ENCODE measurements around the gene TXK.

The TXK gene

DNA sequence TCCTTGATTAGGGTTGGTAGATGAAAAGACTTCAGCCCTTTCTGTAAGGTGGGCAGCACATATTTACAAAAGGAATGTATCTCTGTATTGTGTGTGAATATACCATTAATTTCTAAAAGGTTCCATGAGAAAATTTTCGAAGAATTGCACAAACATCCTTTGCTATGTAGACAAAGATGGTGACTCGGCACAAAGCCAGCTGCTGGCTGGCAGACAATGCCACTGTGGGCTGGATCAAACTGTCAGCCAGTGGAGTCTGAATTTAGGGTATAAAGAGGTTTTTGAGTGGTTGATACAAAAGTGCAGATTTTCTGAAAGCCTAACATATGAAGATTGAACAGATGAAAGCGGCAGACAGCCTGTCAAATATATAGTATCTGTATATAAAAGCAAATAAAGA lies 5.6 kb upstream of the TXK start:
- DNase-seq (ENCODE audit: low read depth, low spot score) = peak; percentile 64

GRCh38 chr4:48138936-48139335 lies 4.9 kb upstream of the TXK start:
- no peak overlapping the region for H3K4me3 ChIP-seq (ENCODE audit: low read length)
- peak; percentile 89 for DNase-seq (ENCODE audit: low read depth, low spot score)

More for the DNA sequence above, 5.6 kb upstream of the TXK start:
- H3K4me3 ChIP-seq (ENCODE audit: low read length) = no peak overlapping the region

DNA sequence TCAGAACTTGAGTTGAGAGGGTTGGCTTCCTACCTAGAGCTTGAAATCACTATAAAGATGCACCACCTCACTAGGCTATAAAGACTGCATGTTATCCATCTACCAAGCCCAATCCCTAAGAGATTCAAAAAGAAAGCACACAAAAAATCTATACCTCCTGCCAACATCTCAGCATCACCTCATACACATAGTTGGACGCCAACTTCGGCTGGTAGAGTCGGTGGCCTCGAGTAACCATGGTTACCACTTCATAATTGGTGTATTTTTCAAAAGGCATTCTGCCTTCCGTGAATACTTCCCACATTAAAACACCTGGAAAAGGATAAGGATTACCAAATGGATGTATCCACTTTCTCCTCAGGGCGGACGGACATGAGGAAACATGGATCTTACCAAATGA lies 4.5 kb upstream of the TXK start:
- no peak for DNase-seq (ENCODE audit: low read depth, low spot score)

DNA sequence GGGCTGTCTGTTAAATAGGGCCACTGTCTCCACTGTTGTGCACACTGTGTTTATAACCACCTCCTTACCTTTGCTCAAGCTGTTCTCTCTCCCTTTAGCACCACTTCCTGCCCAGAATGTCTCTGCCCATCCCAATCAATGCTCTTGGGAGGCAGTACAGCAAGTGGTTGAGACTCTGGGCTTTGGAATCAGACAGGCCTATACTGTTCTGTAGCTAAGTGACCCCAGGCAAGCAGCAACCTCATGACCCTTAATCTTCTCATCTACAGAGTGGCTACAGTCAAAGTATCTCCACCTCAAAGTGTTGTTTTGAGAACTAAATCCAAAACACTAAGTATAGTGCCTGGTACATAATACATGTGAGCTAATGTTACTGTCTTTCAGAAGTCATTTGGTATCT lies 3.8 kb upstream of the TXK start:
- peak; percentile 73 for DNase-seq (ENCODE audit: low read depth, low spot score)
- H3K4me3 ChIP-seq (ENCODE audit: low read length) = no peak overlapping the region

More for the DNA sequence above, 4.5 kb upstream of the TXK start:
- no peak overlapping the region for H3K4me3 ChIP-seq (ENCODE audit: low read length)

DNA sequence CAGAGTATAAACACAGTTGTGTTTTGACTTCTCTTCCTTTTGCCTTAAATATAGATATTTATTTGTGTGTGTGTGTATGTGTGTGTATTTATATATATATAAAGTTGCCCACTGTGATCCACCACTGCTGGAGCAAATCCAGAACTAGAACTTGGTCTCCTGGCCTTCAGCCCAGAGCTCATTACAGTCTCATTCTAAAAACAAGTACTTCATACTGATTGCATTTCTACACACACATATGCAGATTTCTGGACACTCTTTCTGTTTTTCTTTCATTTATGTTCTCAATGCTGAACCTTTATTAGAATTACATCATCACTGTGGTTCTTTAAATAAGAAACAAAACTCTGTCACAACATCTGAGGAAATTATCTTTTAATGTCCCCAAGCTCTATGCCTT lies 381 bp downstream of the TXK start:
- no peak for DNase-seq (ENCODE audit: low read depth, low spot score)
- no peak overlapping the region for H3K4me3 ChIP-seq (ENCODE audit: low read length)

DNA sequence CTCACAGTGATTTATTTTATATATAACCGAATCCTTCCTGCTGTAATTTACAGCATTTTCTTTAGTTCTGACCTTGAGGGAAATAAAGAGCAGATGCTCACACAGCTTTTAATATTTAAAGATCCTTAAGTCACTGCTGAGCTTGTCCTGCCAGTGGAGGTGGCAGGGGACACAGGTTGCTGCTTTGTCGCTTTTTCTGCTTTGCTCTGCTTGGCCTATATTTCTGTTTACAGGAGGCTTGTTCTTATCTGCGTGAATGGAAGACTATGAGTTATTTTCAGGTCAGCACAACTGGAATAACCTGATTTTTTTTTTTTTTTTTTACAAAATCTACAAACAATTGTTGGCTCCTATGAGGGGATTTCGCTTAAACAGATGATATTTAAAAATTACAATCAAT lies 2.3 kb downstream of the TXK start:
- H3K4me3 ChIP-seq (ENCODE audit: low read length) = no peak overlapping the region
- DNase-seq (ENCODE audit: low read depth, low spot score) = no peak

- no peak for DNase-seq (ENCODE audit: low read depth, low spot score)
Observed at GRCh38 chr4:48130100-48130499, 4.0 kb downstream of the TXK start.

GRCh38 chr4:48129307-48130014 lies 4.6 kb downstream of the TXK start:
- no peak overlapping the region for H3K4me3 ChIP-seq (ENCODE audit: low read length)
- DNase-seq (ENCODE audit: low read depth, low spot score) = no peak

More at GRCh38 chr4:48130100-48130499, 4.0 kb downstream of the TXK start:
- no peak overlapping the region for H3K4me3 ChIP-seq (ENCODE audit: low read length)

DNA sequence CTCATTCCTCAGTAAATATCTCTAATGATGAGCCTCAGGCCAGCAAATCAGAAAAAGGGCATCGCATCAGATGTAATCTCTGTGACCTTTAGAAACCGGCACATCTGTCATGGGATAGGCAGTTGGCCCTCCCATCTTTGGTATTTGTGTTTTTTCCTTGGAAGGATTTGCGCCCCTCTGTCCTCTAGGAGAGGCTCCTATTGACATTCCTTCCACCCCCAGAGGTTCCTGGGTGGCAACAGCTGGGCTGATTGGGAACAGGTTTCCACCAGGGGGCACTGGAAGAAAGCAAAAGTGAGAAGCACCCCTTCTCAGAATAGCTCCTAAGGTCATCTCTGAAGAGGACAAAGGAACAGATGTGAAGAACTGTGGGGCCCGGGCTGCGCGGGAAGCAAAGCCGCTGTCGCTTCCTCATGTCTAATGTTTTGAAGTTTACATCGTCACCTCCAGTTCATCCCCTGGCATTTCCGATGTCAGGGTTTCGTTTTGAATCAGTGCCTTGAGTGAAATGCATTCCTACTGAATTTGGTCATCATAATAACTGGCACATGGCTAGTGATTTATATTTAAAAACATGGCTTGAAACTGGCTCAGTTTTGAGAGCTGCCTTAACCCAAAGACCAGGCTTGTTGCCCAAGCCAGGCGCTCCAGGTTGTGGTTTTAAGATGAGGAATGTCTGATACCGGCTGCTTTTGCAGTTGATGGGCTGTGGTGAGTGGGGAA lies 6.2 kb downstream of the TXK start:
- no peak overlapping the region for H3K4me3 ChIP-seq (ENCODE audit: low read length)

DNA sequence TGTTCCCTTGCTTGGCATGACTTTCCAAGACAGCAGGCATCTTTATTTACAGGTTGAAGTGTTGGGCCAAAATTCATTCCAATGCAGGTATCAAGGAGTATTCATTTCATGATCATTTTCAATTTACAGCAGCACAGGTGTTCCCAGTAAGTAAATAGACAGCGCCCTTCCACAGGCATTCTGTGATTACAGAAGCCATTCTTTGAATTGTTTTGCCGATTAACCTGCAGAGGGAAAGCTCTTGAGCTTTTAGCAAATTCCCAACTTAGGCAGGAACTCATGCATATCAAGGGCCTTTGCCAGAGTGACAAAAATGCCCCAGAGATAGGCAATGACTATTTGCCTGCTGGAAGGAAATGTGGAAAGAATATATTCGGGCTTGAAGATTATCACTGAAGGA lies 6.8 kb downstream of the TXK start:
- no peak for DNase-seq (ENCODE audit: low read depth, low spot score)
- H3K4me3 ChIP-seq (ENCODE audit: low read length) = no peak overlapping the region

More for the DNA sequence above, 6.2 kb downstream of the TXK start:
- DNase-seq (ENCODE audit: low read depth, low spot score) = no peak

GRCh38 chr4:48126621-48127020 lies 7.4 kb downstream of the TXK start:
- H3K4me3 ChIP-seq (ENCODE audit: low read length) = no peak overlapping the region
- no peak for DNase-seq (ENCODE audit: low read depth, low spot score)

DNA sequence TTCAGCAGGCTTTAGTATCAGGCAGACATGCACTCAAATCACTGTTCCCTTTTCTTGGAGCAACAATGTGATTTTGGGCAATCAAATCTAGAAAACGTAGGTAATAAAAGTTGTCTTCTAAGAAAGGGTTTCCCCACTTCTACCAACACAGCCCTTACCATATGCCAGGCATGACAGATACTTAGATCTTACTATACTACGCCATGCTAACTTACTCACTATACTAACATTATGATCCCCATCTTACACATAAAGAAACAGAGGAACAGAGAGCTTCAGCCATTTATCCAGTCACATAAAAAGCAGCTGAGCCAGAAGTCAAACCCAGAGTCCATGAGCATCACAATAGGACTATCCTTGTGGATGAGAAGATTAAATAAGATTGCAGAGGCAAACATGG lies 9.2 kb downstream of the TXK start:
- no peak overlapping the region for H3K4me3 ChIP-seq (ENCODE audit: low read length)
- no peak for DNase-seq (ENCODE audit: low read depth, low spot score)

DNA sequence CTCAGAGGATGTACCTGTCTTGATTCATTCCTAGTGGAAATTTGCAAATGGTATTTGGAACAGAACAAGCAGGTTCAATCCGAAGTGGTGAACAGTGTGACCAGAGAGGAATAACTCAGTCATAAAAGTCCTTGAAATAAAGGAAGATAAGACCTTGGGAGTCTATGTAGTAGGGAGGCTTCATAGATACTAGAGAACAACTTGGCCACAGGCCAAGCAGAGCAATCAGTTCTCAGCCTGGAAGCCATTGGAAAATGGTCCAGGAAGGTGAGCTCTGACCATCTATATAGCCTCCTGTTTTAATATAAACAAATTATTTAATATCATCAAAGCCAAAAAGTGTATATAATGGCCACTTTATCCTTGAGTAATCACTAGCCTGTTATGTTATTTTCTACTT lies 11.3 kb downstream of the TXK start:
- H3K4me3 ChIP-seq (ENCODE audit: low read length) = no peak overlapping the region
- DNase-seq (ENCODE audit: low read depth, low spot score) = no peak

- no peak overlapping the region for H3K4me3 ChIP-seq (ENCODE audit: low read length)
- DNase-seq (ENCODE audit: low read depth, low spot score) = no peak
Observed at GRCh38 chr4:48121180-48121579, 12.9 kb downstream of the TXK start.

- no peak overlapping the region for H3K4me3 ChIP-seq (ENCODE audit: low read length)
- DNase-seq (ENCODE audit: low read depth, low spot score) = no peak
Observed at GRCh38 chr4:48120132-48120531, 13.9 kb downstream of the TXK start.

- DNase-seq (ENCODE audit: low read depth, low spot score) = no peak
- H3K4me3 ChIP-seq (ENCODE audit: low read length) = no peak overlapping the region
Observed at GRCh38 chr4:48119646-48120045, 14.4 kb downstream of the TXK start.

DNA sequence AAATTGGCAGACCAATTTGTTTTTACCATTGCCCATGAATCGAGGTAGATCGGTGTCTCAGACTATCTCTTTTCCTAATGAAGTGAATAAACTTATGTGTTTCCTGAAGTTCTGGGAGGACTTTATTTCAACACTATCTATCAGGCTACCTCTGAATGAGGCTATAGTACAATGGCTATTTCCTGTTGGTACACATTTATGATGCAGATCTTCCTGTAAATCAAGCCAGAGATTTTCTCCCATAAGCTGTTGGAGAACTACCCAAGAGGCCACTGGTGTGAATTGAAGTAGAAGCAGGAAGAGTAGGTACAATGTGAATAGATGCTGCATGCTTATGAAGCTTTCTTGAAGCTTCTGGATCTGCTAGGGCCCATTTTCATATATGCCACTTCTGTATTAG lies 16.0 kb downstream of the TXK start:
- no peak overlapping the region for H3K4me3 ChIP-seq (ENCODE audit: low read length)
- DNase-seq (ENCODE audit: low read depth, low spot score) = no peak

- no peak for DNase-seq (ENCODE audit: low read depth, low spot score)
- no peak overlapping the region for H3K4me3 ChIP-seq (ENCODE audit: low read length)
Observed at GRCh38 chr4:48116582-48116981, 17.5 kb downstream of the TXK start.

DNA sequence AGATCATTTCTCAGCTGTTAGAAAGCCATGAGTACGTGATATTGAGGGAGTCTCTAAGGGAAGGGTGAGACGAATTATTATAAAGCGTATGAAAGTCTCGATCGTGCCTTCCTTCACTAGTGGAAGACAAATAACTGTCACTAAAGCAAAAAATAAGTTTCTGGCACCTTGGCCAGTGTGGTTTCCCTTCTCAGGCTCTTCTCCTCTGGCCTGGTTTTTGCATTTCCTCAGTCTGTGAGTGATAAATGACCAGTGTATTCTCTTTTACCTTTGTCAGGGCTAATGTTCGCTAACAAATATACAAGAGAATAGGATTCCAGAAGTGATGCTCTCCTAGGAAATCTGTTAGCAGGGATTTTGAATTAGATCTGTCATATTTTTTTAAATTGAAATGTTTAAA lies 19.6 kb downstream of the TXK start:
- no peak for DNase-seq (ENCODE audit: low read depth, low spot score)
- H3K4me3 ChIP-seq (ENCODE audit: low read length) = no peak overlapping the region

GRCh38 chr4:48112017-48112667 lies 21.9 kb downstream of the TXK start:
- DNase-seq (ENCODE audit: low read depth, low spot score) = no peak

More at GRCh38 chr4:48112017-48112667, 21.9 kb downstream of the TXK start:
- H3K4me3 ChIP-seq (ENCODE audit: low read length) = no peak overlapping the region
